ENCODE measurements around the gene NNAT. TPM values are rescaled to one million over a fixed set of nuclear protein-coding genes. Genes with fewer than 3 reads are reported as not detected.
A peak's percentile ranks its signal among the peaks of the same experiment; 100 is the strongest.

The NNAT gene
- total and polyA plus RNA-seq, 8 donors = 2.8 to 65.2 (median 9.0) TPM

GRCh38 chr20:37494301-37494700, 26.7 kb upstream of the NNAT start:
- Histone ChIP-seq H3K36me3 (peaks cover 0 to 10% (median 6%) of the 10 kb centered on the region in 4 donors), H3K4me1 (no peaks in the 10 kb centered on the region), H3K9me3 (no peaks in the 10 kb centered on the region), H3K27me3 (no peaks in the 10 kb centered on the region), H3K4me3 (no peak overlapping the region), H3K27ac (no peak overlapping the region)
- DNase-seq = no peak
- no peak for TF ChIP-seq POLR2A (IDR thresholded peaks at IDR 0.05)
- TF ChIP-seq CTCF (IDR thresholded peaks at IDR 0.05) = no peak
- no peak for TF ChIP-seq POLR2AphosphoS5 (IDR thresholded peaks at IDR 0.05)
- no peak for TF ChIP-seq EP300 (IDR thresholded peaks at IDR 0.05)
- intact Hi-C loops (cut with DNase I; ENCODE audit: low total_unique reads) = no loop called here
- WGBS, 5 donors = 91 to 96% (median 94%) methylated on average over 8 of the region's 8 CpGs

- Histone ChIP-seq H3K4me1 (no peaks in the 10 kb centered on the region), H3K4me3 (no peak overlapping the region), H3K27ac (no peak overlapping the region), H3K27me3 (no peaks in the 10 kb centered on the region), H3K36me3 (peaks cover 0 to 10% (median 6%) of the 10 kb centered on the region in 4 donors), H3K9me3 (no peaks in the 10 kb centered on the region)
- DNase-seq = no peak
- TF ChIP-seq CTCF (IDR thresholded peaks at IDR 0.05) = no peak
- TF ChIP-seq POLR2AphosphoS5 (IDR thresholded peaks at IDR 0.05) = no peak
- TF ChIP-seq POLR2A (IDR thresholded peaks at IDR 0.05) = no peak
- no peak for TF ChIP-seq EP300 (IDR thresholded peaks at IDR 0.05)
- 85 to 94% (median 89%) methylated on average over 5 of the region's 5 CpGs for WGBS, 5 donors
- intact Hi-C loops (cut with DNase I; ENCODE audit: low total_unique reads) = no loop called here
These were observed 26.3 kb upstream of the NNAT start for GRCh38 chr20:37494796-37495195.

GRCh38 chr20:37498066-37498665, 22.9 kb upstream of the NNAT start:
- intact Hi-C loops (cut with DNase I; ENCODE audit: low total_unique reads) = no loop called here

GRCh38 chr20:37500311-37500710, 20.7 kb upstream of the NNAT start:
- Histone ChIP-seq H3K4me3 (no peak overlapping the region), H3K4me1 (peaks cover 0 to 5% (median 0%) of the 10 kb centered on the region in 4 donors), H3K27me3 (no peaks in the 10 kb centered on the region), H3K9me3 (no peaks in the 10 kb centered on the region), H3K27ac (no peak overlapping the region), H3K36me3 (peaks cover 0 to 5% (median under 1%) of the 10 kb centered on the region in 4 donors)
- intact Hi-C loops (cut with DNase I; ENCODE audit: low total_unique reads) = no loop called here
- peak in 1 of 2 donors; percentile 16 for DNase-seq
- 91 to 96% (median 92%) methylated on average over 7 of the region's 7 CpGs for WGBS, 5 donors
- no peak for TF ChIP-seq POLR2AphosphoS5 (IDR thresholded peaks at IDR 0.05)
- no peak for TF ChIP-seq EP300 (IDR thresholded peaks at IDR 0.05)
- TF ChIP-seq POLR2A (IDR thresholded peaks at IDR 0.05) = no peak
- no peak for TF ChIP-seq CTCF (IDR thresholded peaks at IDR 0.05)

More at GRCh38 chr20:37498066-37498665, 22.9 kb upstream of the NNAT start:
- Histone ChIP-seq H3K27ac (no peak overlapping the region), H3K9me3 (no peaks in the 10 kb centered on the region), H3K4me1 (no peaks in the 10 kb centered on the region), H3K36me3 (peaks cover 0 to 10% (median 8%) of the 10 kb centered on the region in 4 donors), H3K27me3 (no peaks in the 10 kb centered on the region), H3K4me3 (no peak overlapping the region)
- 77 to 91% (median 83%) methylated on average over 2 of the region's 2 CpGs for WGBS, 5 donors
- TF ChIP-seq POLR2AphosphoS5 (IDR thresholded peaks at IDR 0.05) = no peak
- TF ChIP-seq CTCF (IDR thresholded peaks at IDR 0.05) = no peak
- no peak for TF ChIP-seq POLR2A (IDR thresholded peaks at IDR 0.05)
- no peak for TF ChIP-seq EP300 (IDR thresholded peaks at IDR 0.05)
- no peak for DNase-seq

Measured in stomach (tissue), 9 donors.